OCI-LY7 (cell line): Measurements from ENCODE around the gene OR10H4. TPM values are rescaled to one million over a fixed set of nuclear protein-coding genes. Genes with fewer than 3 reads are reported as not detected.

Experiments
- BruUV-seq: library from RNA; stranded (reverse); fragments of 400-500 nt; replicated peaks from 2 replicates; lab custom pipeline; 2021; lab: Mats Ljungman, UMichigan
- CTCF ChIA-PET: fragments of 300-600 bp; sonication (Branson Sonifier 250); formaldehyde crosslinking; loops from one replicate; lab custom pipeline; 2022; ENCODE audit warnings: antibody characterized with exemption; ENCODE audit not compliant: unreplicated experiment; lab: Charles Lee
- POLR2A ChIA-PET: fragments of 300-600 bp; sonication (Branson Sonifier 250); formaldehyde crosslinking; loops from one replicate; lab custom pipeline; 2022; ENCODE audit warnings: antibody characterized with exemption; lab: Charles Lee
- DNase-seq: peaks from one replicate; pipeline ENCODE4 v3.0.0-alpha.2; 2015; ENCODE audit warnings: low spot score
- H2AFZ ChIP-seq: fragments of 200-600 bp; sonication (generic), shearing (Covaris generic); 2 replicates; pipeline ENCODE4 v1.6.1; 2014; ENCODE audit warnings: mild to moderate bottlenecking, antibody characterized with exemption, low read length, moderate library complexity
- H3K27ac ChIP-seq: fragments of 200-600 bp; sonication (generic); 2 replicates; pipeline ENCODE4 v1.5.1; 2014; ENCODE audit warnings: mixed run types, low read depth, mild to moderate bottlenecking, moderate library complexity, low read length, inconsistent platforms; ENCODE audit not compliant: poor library complexity, severe bottlenecking
- H3K36me3 ChIP-seq: fragments of 200-600 bp; sonication (generic); 2 replicates; pipeline ENCODE4 v1.6.1; 2014; ENCODE audit warnings: mild to moderate bottlenecking, antibody characterized with exemption, low read length, moderate library complexity, mixed read lengths; ENCODE audit not compliant: insufficient read depth
- H3K4me1 ChIP-seq: fragments of 200-600 bp; sonication (generic); 2 replicates; pipeline ENCODE4 v1.5.1; 2014; ENCODE audit warnings: mild to moderate bottlenecking, low read length; ENCODE audit not compliant: insufficient read depth, poor library complexity, severe bottlenecking
- H3K4me2 ChIP-seq: fragments of 200-600 bp; sonication (generic); 2 replicates; pipeline ENCODE4 v1.6.1; 2014; ENCODE audit warnings: mild to moderate bottlenecking, low read length
- H3K4me3 ChIP-seq: fragments of 200-600 bp; sonication (generic); 2 replicates; pipeline ENCODE4 v1.5.1; 2014; ENCODE audit warnings: mild to moderate bottlenecking, low read depth, low read length; ENCODE audit not compliant: poor library complexity, severe bottlenecking
- H3K79me2 ChIP-seq: fragments of 200-600 bp; sonication (generic); 2 replicates; pipeline ENCODE4 v1.6.1; 2016; ENCODE audit warnings: low read depth, mild to moderate bottlenecking, low read length, moderate library complexity, mixed read lengths; ENCODE audit not compliant: insufficient read depth
- H3K9me2 ChIP-seq: fragments of 200-600 bp; sonication (generic); 2 replicates; pipeline ENCODE4 v1.6.1; 2016; ENCODE audit warnings: mild to moderate bottlenecking, low read length, mixed read lengths; ENCODE audit not compliant: insufficient read depth
- H3K9me3 ChIP-seq: fragments of 200-600 bp; sonication (generic); 2 replicates; pipeline ENCODE4 v1.6.1; 2014; ENCODE audit warnings: mild to moderate bottlenecking, mixed run types, low read length, mixed read lengths
- H4K20me1 ChIP-seq: fragments of 200-600 bp; sonication (generic); 2 replicates; pipeline ENCODE4 v1.6.1; 2014; ENCODE audit warnings: mild to moderate bottlenecking, antibody characterized with exemption, low read length, moderate library complexity, mixed read lengths; ENCODE audit not compliant: insufficient read depth
- CTCF ChIP-seq: fragments of 200-600 bp; sonication (generic); conservative IDR thresholded peaks from 2 replicates; pipeline ENCODE4 v1.5.1; 2014; ENCODE audit warnings: mild to moderate bottlenecking, antibody characterized with exemption, low read length, moderate library complexity, mixed read lengths
- EZH2phosphoT487 ChIP-seq: fragments of 200-600 bp; sonication (generic); IDR thresholded peaks from 2 replicates; pipeline ENCODE4 v1.6.1; 2018; ENCODE audit warnings: low read depth, borderline replicate concordance, mild to moderate bottlenecking, mixed run types, antibody characterized with exemption, low read length, moderate library complexity, mixed read lengths
- intact Hi-C: fragments of 100-400 bp; cut with micrococcal nuclease; formaldehyde crosslinking; loops from one replicate; pipeline ENCODE4 v1.10.0; 2022; ENCODE audit not compliant: unreplicated experiment
- total RNA-seq, 2 experiments: library from RNA; depleted of rRNA in 1 of 2; stranded (reverse); fragments of >200 nt in 1 of 2; shearing (Covaris generic) in 1 of 2; gene quantifications; 2 replicates each; pipeline ENCODE4 v1.2.3, GENCODE V29; 2014 to 2022

The OR10H4 gene
- total RNA-seq, 2 experiments from 2014 or later = not detected

- no TSS peak for BruUV-seq
- no peak for TF ChIP-seq EZH2phosphoT487
- TF ChIP-seq CTCF = no peak
- intact Hi-C loops = no loop called here
- Histone ChIP-seq H3K9me3 (no peaks in the 10 kb centered on the region), H3K4me2 (no peak overlapping the region), H3K9me2 (no peaks in the 10 kb centered on the region), H3K4me3 (no peak overlapping the region), H4K20me1 (no peaks in the 10 kb centered on the region), H3K36me3 (no peaks in the 10 kb centered on the region), H3K4me1 (no peaks in the 10 kb centered on the region), H3K27ac (no peak overlapping the region), H3K79me2 (no peaks in the 10 kb centered on the region), H2AFZ (no peak overlapping the region)
- ChIA-PET POLR2A (no interaction called here), CTCF (no interaction called here)
- no peak for DNase-seq
Observed at GRCh38 chr19:15937771-15938170, 11.0 kb upstream of the OR10H4 start.

- no peak overlapping the region for H3K4me2 ChIP-seq
- peaks cover 13% of the 10 kb centered on the region; the same call in 1 of the 2 replicates for H3K9me3 ChIP-seq
- POLR2A ChIA-PET = no interaction called here
- no TSS peak for BruUV-seq
- no peak overlapping the region for H3K4me3 ChIP-seq
- no peaks in the 10 kb centered on the region for H3K9me2 ChIP-seq
- no peaks in the 10 kb centered on the region for H4K20me1 ChIP-seq
- no peak overlapping the region for H3K27ac ChIP-seq
- H2AFZ ChIP-seq = no peak overlapping the region
- TF ChIP-seq EZH2phosphoT487 = no peak
- no peak for TF ChIP-seq CTCF
- DNase-seq = no peak
- H3K79me2 ChIP-seq = no peaks in the 10 kb centered on the region
- H3K36me3 ChIP-seq = no peaks in the 10 kb centered on the region
- CTCF ChIA-PET = no interaction called here
- H3K4me1 ChIP-seq = no peaks in the 10 kb centered on the region
- intact Hi-C loops = no loop called here
Observed at GRCh38 chr19:15944401-15944800, 4.4 kb upstream of the OR10H4 start.

GRCh38 chr19:15945301-15945700 lies 3.5 kb upstream of the OR10H4 start:
- TF ChIP-seq EZH2phosphoT487 (no peak), CTCF (no peak)
- Histone ChIP-seq H3K4me2 (no peak overlapping the region), H3K79me2 (no peaks in the 10 kb centered on the region), H3K9me2 (no peaks in the 10 kb centered on the region), H4K20me1 (no peaks in the 10 kb centered on the region), H3K36me3 (no peaks in the 10 kb centered on the region), H3K4me1 (no peaks in the 10 kb centered on the region), H3K4me3 (no peak overlapping the region), H3K9me3 (peaks cover 13% of the 10 kb centered on the region; the same call in 1 of the 2 replicates), H3K27ac (no peak overlapping the region), H2AFZ (no peak overlapping the region)
- ChIA-PET CTCF (no interaction called here), POLR2A (no interaction called here)
- intact Hi-C loops = no loop called here
- no peak for DNase-seq
- no TSS peak for BruUV-seq
